PC-3 (cell line): ENCODE results near the gene SH3TC1.

ENCODE experiments used
- EZH2 ChIP-seq: fragments of 300-600 bp; sonication (generic); IDR thresholded peaks from one replicate; pipeline ENCODE4 v1.6.1; 2017; ENCODE audit warnings: antibody characterized with exemption, mild to moderate bottlenecking, low read length; ENCODE audit not compliant: unreplicated experiment
- TF ChIP-seq, protein P1 (sequence below): fragments of 300-600 bp; sonication (generic); conservative IDR thresholded peaks from 2 replicates; pipeline ENCODE4 v1.5.1; 2017; ENCODE audit warnings: antibody characterized with exemption, low read depth, mild to moderate bottlenecking, low read length

DNA sequence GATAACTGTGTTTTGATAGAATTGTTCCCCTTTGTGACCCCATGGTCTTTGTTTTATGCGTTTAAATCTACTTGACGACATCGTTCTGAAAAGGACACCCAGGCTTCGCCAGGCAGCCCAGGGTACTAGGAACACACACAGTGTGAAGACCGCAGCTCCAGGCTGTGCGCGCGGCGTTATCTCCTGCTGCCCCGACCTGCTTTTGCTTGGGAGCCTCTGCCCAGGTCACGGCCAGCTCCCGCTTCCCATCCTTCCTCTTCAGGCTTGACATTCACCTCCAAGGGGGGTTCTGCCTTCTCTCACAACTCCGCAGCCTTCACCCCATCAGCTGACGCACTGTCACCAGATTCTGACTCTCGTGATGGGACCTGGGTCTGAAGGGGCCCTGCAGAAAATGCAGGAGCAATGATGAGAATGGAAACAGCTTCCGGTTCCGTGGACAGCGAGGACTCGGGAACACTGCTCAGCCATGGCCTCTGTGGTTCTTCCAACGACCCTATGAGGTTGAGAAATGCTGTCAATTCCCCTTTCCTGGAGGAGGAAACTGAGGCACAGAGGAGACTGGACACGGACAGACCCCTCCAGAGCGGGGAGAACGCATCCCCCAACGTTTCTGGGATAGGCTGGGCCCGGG is 69.9 kb downstream of the SH3TC1 start:
- TF ChIP-seq, protein P1, sequence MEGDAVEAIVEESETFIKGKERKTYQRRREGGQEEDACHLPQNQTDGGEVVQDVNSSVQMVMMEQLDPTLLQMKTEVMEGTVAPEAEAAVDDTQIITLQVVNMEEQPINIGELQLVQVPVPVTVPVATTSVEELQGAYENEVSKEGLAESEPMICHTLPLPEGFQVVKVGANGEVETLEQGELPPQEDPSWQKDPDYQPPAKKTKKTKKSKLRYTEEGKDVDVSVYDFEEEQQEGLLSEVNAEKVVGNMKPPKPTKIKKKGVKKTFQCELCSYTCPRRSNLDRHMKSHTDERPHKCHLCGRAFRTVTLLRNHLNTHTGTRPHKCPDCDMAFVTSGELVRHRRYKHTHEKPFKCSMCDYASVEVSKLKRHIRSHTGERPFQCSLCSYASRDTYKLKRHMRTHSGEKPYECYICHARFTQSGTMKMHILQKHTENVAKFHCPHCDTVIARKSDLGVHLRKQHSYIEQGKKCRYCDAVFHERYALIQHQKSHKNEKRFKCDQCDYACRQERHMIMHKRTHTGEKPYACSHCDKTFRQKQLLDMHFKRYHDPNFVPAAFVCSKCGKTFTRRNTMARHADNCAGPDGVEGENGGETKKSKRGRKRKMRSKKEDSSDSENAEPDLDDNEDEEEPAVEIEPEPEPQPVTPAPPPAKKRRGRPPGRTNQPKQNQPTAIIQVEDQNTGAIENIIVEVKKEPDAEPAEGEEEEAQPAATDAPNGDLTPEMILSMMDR: no peak
- no peak for TF ChIP-seq EZH2
